Pancreas (tissue), 10 donors: ENCODE measurements around the gene LUC7L. TPM values are rescaled to one million over a fixed set of nuclear protein-coding genes. Genes with fewer than 3 reads are reported as not detected.
"Not testable (repeated sequence)": the region's sequence is repeated elsewhere in the genome, so short reads cannot be mapped to it uniquely, and the experiment has no call there.

Source experiments
- ATAC-seq, 4 donors: fragments of 200-7000 bp; cut with Tn5 transposase; one replicate each; pipeline versions ENCODE4 v1.8.0 to v1.9.1; 2020; ENCODE audit warnings: mild to moderate bottlenecking in 4 of 4, moderate library complexity in 4 of 4
- DNase-seq, 6 donors: peaks; one replicate each; pipeline ENCODE4 v3.0.0-alpha.2; 2020
- FAIRE-seq: peaks from 2 replicates; lab custom pipeline; 2012; peaks lifted over from hg19 to GRCh38; lab: Jason Lieb, UNC
- H3K27ac ChIP-seq, 4 donors: fragments of 200-600 bp; sonication (generic); 1 replicate in 3 of 4; 2 replicates in 1 of 4; pipeline versions ENCODE4 v1.5.0 to v1.8.0; 2020
- H3K27me3 ChIP-seq, 4 donors: fragments of 200-600 bp; one replicate each; pipeline ENCODE4 v1.8.0; 2021
- H3K36me3 ChIP-seq, 3 donors: fragments of 200-600 bp; sonication (generic) in 1 of 3; one replicate each; pipeline versions ENCODE4 v1.5.0 to v1.8.0; 2020 to 2021
- H3K4me1 ChIP-seq, 3 donors: fragments of 200-600 bp; one replicate each; pipeline ENCODE4 v1.8.0; 2021
- H3K4me3 ChIP-seq, 4 donors: fragments of 200-600 bp; sonication (generic) in 2 of 4; one replicate each; pipeline versions ENCODE4 v1.5.0 to v1.8.0; 2020 to 2021
- H3K9me3 ChIP-seq, 4 donors: fragments of 200-600 bp; one replicate each; pipeline ENCODE4 v1.8.0; 2021
- WGBS, 2 donors: extraction: QIAGEN DNeasy Blood & Tissue Kit; methylation state at CpG; one replicate each; pipeline ENCODE4 v1.1.7; 2013; 5-methylcytosine and 5-hydroxymethylcytosine counted together
- intact Hi-C, 3 donors: fragments of 100-400 bp; cut with DNase I; formaldehyde crosslinking; loops; one replicate each; pipeline versions ENCODE4 v1.11.1 to v1.14.2; 2022
- polyA plus RNA-seq, 2 donors: library from polyadenylated mRNA; stranded (reverse); fragments of 200-250 nt; gene quantifications; one replicate each; pipeline ENCODE4 v1.2.3, GENCODE V29; 2013
- total RNA-seq, 6 donors: library from RNA; stranded (reverse); fragmentation: NEBNext Ultra II Directional in 4 of 6; extraction: Animal tissue kit (Norgen Biotek cat#: 25700) in 4 of 6; gene quantifications; one replicate each; pipeline versions ENCODE4 v1.2.1 to v1.2.4, GENCODE V29; 2021 to 2023
- TF ChIP-seq, protein P1 (sequence below), 4 donors: fragments of 200-600 bp; sonication (generic) in 3 of 4; IDR thresholded peaks; one replicate each; pipeline versions ENCODE4 v1.5.0 to v1.8.0; 2021; ENCODE audit warnings: antibody characterized with exemption in 4 of 4
- donor health status: healthy with polysubstance abuse.
- donor health status: DM: no; HTN: no; CAD: no; lungs with moderate emphysema.
- donor health status: DM: no; HTN: no; CAD: no.
- donor health status: control.
- donor health status: control.
- donor health status: Bipolar disorder and iron deficiency.
- donor health status: DM: yes; HTN: yes; CAD: no.
- donor health status: DM: no; HTN: no; CAD: no.
- donor health status: DM: no; HTN: no; CAD: no.
- donor health status: DM: yes; HTN: yes; CAD: no.

Gene LUC7L
- total and polyA plus RNA-seq, 8 donors = 20.6 to 333 (median 37.5) TPM

DNA sequence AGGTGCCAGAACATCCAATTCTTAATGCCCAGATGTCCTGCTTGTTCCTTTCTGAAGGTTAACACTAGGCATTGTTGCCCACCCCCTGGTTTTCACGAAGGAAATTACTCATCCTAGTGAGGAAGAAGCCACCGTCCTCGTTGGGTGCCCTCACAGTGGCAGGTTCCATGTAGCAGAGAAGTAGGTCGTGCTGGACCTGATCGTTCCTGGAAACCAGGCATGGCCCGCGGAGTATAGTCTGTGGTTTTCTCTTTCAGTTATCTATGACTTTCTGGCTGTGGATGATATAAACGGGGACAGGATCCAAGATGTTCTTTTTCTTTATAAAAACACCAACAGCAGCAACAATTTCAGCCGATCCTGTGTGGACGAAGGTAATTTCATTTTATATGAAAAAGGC is 30.0 kb upstream of the LUC7L start:
- WGBS, 2 donors = 89% methylated on average over 10 of the region's 10 CpGs
- H3K36me3 ChIP-seq = peaks cover 0 to 51% (median 13%) of the 10 kb centered on the region in 3 donors
- H3K4me1 ChIP-seq = peaks cover 0 to 7% (median 0%) of the 10 kb centered on the region in 3 donors
- no peaks in the 10 kb centered on the region for H3K9me3 ChIP-seq
- ATAC-seq (no peak), DNase-seq (no peak), FAIRE-seq (no peak)
- intact Hi-C loops = no loop called here
- H3K27ac ChIP-seq = no peak overlapping the region
- H3K4me3 ChIP-seq = no peak overlapping the region
- TF ChIP-seq, protein P1, sequence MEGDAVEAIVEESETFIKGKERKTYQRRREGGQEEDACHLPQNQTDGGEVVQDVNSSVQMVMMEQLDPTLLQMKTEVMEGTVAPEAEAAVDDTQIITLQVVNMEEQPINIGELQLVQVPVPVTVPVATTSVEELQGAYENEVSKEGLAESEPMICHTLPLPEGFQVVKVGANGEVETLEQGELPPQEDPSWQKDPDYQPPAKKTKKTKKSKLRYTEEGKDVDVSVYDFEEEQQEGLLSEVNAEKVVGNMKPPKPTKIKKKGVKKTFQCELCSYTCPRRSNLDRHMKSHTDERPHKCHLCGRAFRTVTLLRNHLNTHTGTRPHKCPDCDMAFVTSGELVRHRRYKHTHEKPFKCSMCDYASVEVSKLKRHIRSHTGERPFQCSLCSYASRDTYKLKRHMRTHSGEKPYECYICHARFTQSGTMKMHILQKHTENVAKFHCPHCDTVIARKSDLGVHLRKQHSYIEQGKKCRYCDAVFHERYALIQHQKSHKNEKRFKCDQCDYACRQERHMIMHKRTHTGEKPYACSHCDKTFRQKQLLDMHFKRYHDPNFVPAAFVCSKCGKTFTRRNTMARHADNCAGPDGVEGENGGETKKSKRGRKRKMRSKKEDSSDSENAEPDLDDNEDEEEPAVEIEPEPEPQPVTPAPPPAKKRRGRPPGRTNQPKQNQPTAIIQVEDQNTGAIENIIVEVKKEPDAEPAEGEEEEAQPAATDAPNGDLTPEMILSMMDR (IDR thresholded peaks at IDR 0.05) = no peak
- no peaks in the 10 kb centered on the region for H3K27me3 ChIP-seq

DNA sequence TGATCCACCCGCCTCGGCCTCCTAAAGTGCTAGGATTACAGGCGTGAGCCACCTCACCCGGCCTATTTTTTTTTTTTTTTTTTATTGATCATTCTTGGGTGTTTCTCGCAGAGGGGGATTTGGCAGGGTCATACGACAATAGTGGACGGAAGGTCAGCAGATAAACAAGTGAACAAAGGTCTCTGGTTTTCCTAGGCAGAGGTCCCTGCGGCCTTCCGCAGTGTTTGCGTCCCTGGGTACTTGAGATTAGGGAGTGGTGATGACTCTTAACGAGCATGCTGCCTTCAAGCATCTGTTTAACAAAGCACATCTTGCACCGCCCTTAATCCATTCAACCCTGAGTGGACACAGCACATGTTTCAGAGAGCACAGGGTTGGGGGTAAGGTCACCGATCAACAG is 28.8 kb upstream of the LUC7L start:
- H3K4me3 ChIP-seq, ATAC-seq, H3K27me3 ChIP-seq, FAIRE-seq, intact Hi-C loops, DNase-seq, H3K4me1 ChIP-seq, H3K27ac ChIP-seq, H3K9me3 ChIP-seq: not testable (repeated sequence)
- 60 to 76% methylated on average over 7 to 11 of the region's 13 CpGs for WGBS, 2 donors
- H3K36me3 ChIP-seq = peaks cover 0 to 39% (median 6%) of the 10 kb centered on the region in 3 donors

DNA sequence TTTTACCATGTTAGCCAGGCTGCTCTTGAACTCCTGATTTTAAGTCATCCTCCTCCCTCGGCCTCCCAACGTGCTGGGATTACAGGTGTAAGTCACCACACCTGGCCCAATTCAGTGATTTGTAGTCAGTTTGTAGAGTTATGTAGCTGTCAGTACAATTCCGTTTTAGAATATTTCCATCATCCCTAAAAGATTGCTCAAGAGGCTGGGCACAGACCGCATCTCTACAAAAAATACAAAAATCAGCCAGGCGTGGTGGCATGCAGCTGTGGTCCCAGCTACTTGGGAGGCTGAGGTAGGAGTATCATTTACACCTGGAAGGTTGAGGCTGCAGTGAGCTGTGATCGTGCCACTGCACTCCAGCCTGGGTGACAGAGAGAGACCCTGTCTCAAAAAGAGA is 25.9 kb upstream of the LUC7L start:
- Histone ChIP-seq H3K27me3 (no peaks in the 10 kb centered on the region), H3K4me3 (no peak overlapping the region), H3K4me1 (peaks cover 0 to 7% (median 6%) of the 10 kb centered on the region in 3 donors), H3K9me3 (no peaks in the 10 kb centered on the region), H3K36me3 (peaks cover 0 to 14% (median 0%) of the 10 kb centered on the region in 3 donors), H3K27ac (no peak overlapping the region)
- no peak for ATAC-seq
- intact Hi-C loops = no loop called here
- WGBS, 2 donors = 96% methylated on average over 6 of the region's 6 CpGs
- no peak for DNase-seq
- TF ChIP-seq, protein P1 (IDR thresholded peaks at IDR 0.05) = no peak
- no peak for FAIRE-seq

DNA sequence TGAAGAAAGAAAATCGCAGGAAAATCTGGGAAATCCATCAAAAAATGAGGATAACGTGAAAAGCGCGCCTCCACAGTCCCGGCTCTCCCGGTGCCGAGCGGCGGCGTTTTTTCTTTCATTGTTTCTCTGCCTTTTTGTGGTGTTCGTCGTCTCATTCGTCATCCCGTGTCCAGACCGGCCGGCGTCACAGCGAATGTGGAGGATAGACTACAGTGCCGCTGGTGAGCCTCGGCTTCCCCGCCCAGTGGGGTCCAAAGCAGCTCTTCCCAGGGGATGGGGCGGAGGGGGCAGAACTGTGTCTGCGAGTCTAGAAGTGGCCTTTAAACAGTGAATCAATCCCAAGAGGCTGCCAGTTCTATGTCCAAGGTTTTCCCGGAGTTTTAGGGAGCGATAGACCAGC is 25.2 kb upstream of the LUC7L start:
- 96 to 97% methylated on average over 25 of the region's 25 CpGs for WGBS, 2 donors
- H3K36me3 ChIP-seq = peaks cover 0 to 8% (median 0%) of the 10 kb centered on the region in 3 donors
- TF ChIP-seq, protein P1 (IDR thresholded peaks at IDR 0.05) = no peak
- no peaks in the 10 kb centered on the region for H3K9me3 ChIP-seq
- DNase-seq (no peak), FAIRE-seq (no peak), ATAC-seq (no peak)
- H3K4me3 ChIP-seq = no peak overlapping the region
- H3K4me1 ChIP-seq = peaks cover 0 to 9% (median 7%) of the 10 kb centered on the region in 3 donors
- H3K27me3 ChIP-seq = no peaks in the 10 kb centered on the region
- no peak overlapping the region for H3K27ac ChIP-seq
- intact Hi-C loops = no loop called here

DNA sequence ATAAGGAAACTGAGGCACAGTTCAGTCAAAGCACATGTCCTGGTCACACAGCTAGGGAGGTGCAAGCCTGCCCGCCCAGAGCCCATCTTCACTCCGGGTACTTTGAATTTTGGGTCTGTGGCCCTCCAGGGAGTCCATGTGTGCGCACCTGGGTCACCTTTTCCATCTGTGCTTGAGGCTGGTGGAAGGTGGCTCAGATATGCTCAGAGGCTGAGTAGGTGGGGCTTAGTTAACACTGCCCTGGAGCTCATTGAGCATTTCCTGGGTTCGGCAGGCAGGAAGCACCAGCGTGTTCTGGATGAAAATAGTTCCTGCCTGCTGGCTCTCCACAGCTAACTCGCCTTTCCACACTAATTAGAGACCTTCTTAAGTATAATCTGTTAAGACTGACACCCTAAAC is 24.6 kb upstream of the LUC7L start:
- TF ChIP-seq, protein P1 (IDR thresholded peaks at IDR 0.05) = no peak
- Histone ChIP-seq H3K4me3 (no peak overlapping the region), H3K36me3 (peaks cover 0 to 8% (median 0%) of the 10 kb centered on the region in 3 donors), H3K9me3 (no peaks in the 10 kb centered on the region), H3K27ac (no peak overlapping the region), H3K27me3 (no peaks in the 10 kb centered on the region), H3K4me1 (peaks cover 0 to 9% (median 7%) of the 10 kb centered on the region in 3 donors)
- DNase-seq (no peak), ATAC-seq (no peak), FAIRE-seq (no peak)
- intact Hi-C loops = no loop called here
- WGBS, 2 donors = 86 to 90% methylated on average over 6 of the region's 6 CpGs
